GM18517 (cell line): ENCODE data around the gene PLET1.

Experiments
- ATAC-seq: cut with Tn5 transposase; IDR thresholded peaks from one replicate; pipeline ENCODE4 v1.9.1; 2021; ENCODE audit warnings: mild to moderate bottlenecking, moderate library complexity; ENCODE audit not compliant: unreplicated experiment

Gene PLET1

DNA sequence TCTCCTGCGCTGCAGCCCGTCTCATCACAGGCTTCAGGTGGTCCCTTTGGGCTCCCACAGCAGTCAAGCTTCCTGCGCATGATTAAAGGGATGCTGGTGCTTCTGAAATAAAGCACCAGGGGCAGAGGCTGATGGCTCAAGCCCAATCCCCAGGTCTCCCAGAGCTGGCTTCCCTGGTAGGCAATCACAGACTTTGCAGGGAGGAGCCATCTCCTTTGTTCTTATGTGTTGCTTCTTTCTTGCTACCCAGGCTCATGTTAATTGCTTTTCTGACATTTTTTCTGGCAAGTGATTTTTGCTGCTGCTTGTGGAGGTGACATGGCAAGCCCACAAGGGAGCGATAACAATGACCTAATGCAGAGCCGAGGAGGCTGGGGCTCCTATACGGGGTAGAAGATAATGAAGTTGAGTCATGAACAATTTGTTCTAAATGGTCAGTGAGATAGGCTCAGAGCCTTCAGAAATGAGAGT lies 25.2 kb upstream of the PLET1 start:
- no peak for ATAC-seq

DNA sequence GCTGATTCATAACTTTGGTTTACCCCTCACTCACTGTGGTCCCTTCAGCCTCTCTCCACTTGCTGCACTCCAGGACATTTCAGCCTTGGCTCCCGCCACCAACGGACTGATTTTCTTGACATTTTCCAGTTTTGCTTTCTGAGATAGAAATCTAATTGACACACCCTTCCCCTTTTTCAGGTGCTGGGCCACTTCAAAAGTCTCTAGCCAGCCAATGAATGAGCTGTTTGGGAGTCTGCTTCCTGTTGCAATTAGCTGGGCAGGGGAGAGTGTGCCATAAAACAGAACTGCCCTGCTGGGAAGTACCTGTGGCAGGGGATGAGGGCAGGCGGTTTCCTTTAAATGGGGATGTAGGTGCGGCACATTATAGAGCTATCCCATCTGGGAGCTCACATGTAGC lies 21.1 kb upstream of the PLET1 start:
- no peak for ATAC-seq

- peak; percentile 67 for ATAC-seq
These were observed 19.8 kb upstream of the PLET1 start for GRCh38 chr11:112280268-112281126.

DNA sequence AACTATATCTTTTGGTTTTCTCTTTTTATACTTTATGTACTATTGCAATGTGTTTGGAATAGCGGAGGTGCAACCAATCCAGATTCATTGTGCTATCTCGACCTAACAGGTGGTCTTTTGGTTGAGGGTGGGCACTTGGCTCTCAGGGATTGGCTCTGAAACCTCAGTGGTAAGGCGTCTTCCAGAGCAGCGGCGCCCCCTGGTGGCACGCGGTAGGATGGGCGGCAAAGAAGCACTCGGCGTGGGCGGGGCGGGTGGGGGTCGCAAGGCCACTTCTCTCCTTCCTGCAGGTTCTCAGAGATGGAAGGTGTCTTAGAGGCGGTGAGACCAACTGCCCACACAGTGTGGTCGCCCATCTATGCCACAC lies 19.2 kb upstream of the PLET1 start:
- ATAC-seq: peak; percentile 38

- no peak for ATAC-seq
These were observed 18.1 kb upstream of the PLET1 start for GRCh38 chr11:112278803-112279202.

GRCh38 chr11:112277941-112278340 lies 17.3 kb upstream of the PLET1 start:
- ATAC-seq: no peak

DNA sequence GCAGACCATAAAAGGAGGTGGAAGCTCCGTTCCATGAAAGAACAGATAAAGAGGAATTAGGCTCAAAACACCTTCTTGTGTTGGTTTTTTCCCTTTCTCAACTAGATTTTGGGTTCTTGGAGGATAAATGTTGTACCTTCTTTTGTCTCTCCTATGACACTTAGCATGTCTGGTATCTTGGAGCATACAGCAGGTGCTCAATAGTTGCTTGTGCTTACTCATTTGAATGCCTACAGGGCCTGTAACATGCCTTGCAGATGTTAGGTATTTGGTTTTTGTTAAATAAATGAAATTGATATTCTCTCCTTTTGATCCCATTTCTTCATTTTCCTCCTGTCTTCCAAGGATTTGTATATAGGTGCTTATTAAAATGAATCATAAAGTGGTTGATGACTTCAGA lies 16.4 kb upstream of the PLET1 start:
- no peak for ATAC-seq

DNA sequence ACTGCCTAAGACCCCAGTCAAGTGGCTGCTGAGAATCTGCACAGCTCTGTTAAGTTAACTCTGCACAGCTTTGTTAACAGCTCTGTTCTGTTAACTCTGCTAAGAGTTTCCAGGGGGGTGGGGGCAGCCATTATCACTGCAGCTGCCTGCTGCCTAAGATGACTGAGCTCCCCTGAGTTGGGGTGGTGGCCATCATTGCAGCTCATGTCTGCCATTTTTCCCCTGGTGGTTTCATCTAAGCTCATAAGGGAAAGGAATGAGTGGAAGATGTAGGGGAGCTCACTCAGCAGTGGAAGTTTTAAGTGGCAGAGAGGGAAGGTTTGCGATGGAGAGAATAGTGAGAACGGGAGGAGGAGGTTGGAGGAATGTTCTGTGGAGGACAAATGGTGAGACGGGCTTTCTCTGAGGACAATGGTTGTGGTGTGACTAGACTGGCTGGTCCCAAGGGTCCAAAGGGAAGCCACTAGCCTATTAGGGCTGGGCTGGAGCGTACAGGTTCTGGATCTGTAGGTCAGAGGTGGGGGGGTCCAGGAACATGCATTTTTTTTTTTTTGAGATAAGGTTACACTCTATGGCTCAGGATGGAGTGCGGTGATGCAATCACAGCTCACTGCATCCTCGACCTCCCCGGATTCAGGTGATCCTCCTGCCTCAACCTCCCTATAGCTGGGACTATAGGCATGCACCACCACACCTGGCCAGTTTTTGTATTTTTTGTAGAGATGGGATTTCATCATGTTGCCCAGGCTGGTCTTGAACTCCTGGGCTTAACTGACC lies 13.5 kb upstream of the PLET1 start:
- no peak for ATAC-seq

GRCh38 chr11:112273066-112273465 lies 12.4 kb upstream of the PLET1 start:
- no peak for ATAC-seq

GRCh38 chr11:112271242-112271641 lies 10.6 kb upstream of the PLET1 start:
- ATAC-seq: no peak

DNA sequence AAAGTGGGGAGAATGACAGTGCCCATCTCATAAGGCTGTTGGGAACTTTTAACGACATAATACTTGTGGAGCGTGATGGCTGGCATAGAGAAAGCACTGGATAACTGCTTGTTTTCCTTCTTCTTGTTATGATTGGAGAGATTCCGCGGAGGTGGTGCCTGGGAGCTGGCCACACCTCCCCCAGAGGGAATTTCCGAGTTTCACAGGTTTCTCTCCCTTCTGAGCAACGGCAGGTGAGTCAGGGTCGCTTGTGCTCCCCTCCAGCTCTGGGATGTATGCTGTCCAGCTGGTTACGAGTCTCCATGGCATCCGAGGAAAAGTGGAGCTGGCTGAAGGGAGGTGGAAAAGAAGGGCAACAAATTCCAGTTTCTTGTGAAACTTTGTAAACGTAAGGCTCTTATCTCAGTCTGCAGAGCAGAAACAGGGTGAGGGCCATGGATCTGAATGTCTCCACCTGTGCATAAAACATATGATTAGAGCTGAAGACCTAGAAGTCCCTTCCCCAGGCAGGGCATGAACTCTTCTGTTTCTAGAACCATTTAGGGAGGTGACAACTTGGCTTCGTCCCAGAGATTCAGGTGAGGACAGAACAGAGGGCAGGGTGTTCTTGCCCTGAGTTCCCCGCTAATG lies 10.0 kb upstream of the PLET1 start:
- no peak for ATAC-seq

DNA sequence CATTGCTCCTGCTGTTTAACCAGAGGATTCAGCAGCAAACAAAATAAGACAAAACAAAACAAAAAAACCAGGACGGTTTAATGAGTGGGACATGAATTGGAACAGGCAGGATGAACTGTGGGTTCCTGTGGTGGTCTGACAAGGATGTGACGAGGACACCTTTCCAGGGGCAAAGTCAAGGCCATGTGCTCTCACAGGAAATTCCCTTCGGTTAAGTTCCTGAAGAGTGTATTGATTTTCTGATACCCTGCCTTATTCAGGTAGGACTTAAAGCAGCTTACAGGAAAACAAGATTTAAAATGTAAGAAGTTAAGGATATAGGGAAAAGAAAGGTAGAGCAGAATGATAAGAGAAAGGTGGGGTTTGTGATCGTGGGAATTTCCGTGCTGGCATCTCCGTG lies 8.5 kb upstream of the PLET1 start:
- no peak for ATAC-seq

DNA sequence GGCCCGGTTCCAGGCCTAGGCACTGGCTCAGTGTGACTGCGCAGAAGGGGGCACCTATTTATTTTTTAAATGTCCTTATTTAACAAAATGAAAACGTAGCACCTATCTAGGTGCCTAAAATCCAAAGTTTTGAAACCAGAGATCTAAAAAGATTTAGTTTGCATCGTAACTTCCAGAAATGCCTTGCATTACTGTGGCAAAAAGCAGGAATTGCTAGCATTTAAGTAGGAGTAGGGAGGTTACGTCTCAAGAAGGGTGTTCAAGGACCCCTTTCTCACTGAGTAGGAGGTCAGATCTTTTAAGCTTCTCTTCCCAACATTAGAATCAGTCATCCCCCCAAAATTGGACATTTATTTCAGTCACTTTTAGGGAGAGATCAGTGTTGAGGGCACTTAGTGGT lies 7.7 kb upstream of the PLET1 start:
- no peak for ATAC-seq

GRCh38 chr11:112267188-112267591 lies 6.5 kb upstream of the PLET1 start:
- ATAC-seq: no peak

DNA sequence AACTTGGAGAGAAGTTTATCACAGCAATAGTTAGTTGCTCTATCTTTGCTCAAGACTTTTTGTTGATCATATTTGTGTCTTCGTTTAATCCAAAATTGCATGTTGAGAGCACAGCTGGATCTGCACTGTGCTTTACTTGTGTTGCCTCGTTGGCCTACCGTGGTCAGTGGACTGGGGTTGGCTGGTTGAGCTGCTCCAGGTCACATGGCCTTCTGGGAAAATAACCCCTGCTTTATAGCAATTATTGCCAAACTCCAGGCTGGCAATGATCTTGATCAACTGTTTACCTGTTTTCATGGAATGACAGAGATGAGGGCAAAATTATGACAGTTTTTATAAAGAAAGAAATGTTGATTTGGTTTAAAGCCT lies 5.7 kb upstream of the PLET1 start:
- ATAC-seq: no peak

- no peak for ATAC-seq
These were observed 5.2 kb upstream of the PLET1 start for GRCh38 chr11:112265659-112266409.

- ATAC-seq: no peak
These were observed 5.5 kb downstream of the PLET1 start for GRCh38 chr11:112255067-112255720.

- no peak for ATAC-seq
These were observed 6.9 kb downstream of the PLET1 start for GRCh38 chr11:112253605-112254242.

DNA sequence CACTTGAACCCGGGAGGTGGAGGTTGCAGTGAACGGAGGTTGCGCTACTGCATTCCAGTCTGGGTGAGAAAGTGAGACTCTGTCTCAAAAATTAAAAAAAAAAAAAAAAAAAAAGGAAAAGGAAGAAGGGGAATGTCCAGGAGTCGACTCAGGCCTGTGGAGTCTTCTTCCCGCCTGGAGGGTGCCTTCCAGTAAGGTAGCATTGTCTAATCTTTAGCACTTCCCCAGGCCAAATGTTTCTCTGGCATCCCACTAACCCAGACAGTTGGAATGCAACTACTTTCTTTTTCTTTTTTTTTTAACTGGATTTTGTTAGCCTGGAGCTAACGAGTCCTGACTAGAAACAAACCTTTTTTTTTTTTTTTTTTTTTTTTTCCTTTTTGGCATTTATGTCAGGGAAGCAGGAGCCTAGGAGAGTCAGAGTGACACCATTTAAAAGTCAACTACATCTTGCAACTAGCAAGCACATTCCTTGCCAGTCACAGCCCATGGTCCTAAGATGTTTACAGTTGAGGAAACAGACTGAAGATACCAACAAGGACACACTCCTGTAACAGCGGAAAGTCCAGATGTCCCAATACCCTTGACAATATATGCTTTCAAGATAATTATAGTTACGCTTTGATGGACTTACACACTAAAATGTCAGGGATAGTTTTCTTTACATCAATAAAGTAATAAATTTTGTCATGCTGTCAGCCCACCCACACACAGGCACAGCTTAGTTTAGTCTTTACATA lies 10.6 kb downstream of the PLET1 start:
- no peak for ATAC-seq
